Measurements from ENCODE around the gene GRIK4.

DNA sequence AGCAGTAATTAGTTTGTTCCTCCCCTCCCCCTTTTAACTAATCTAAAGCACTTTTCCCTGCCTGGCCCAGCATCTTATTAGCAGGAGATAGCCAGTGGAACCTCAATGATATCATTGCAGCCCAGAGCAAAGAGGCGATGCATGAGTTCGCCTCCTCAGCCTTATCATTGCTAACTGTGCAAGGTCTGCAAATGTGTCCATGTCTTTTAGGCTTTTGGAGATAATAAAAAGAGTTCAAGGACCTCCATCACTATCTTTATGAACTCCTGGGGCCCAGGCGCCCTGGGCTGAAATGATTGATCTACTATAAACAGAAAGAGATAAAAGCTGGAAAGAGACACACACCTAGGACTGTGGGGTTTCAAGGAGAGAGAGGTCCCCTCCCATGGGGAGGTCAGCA is 388.2 kb downstream of the GRIK4 start:
- TF ChIP-seq TAF1 (IDR thresholded peaks at IDR 0.05; ENCODE audit: borderline replicate concordance, insufficient read depth, low read length) = no peak
- TF ChIP-seq POLR2AphosphoS5 (IDR thresholded peaks at IDR 0.05; ENCODE audit: low read depth, low read length) = no peak

Data from PFSK-1 (cell line).